GM19035 (cell line): ENCODE results near the gene MCF2L2.

Experiments
- ATAC-seq: cut with Tn5 transposase; IDR thresholded peaks from one replicate; pipeline ENCODE4 v1.9.1; 2021; ENCODE audit not compliant: unreplicated experiment

The MCF2L2 gene

DNA sequence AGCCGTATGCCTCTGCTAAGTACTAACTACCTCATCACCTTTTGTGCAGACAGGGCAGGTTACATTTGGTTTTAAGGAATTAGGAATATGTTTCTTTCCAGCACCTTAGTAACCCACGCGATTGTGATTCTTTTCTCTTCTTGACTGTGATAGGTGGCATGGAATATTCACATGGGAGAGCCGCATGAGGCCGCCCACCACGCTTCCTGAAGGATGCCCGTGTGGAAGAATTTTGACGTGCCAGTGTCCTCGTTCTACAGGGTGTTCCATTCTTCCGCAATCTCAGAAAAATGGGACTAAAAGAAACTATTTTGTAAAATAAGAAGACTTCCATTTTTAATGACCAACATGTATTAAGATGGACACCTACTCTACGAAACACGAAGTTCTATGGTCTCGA, 159.1 kb downstream of the MCF2L2 start:
- no peak for ATAC-seq

DNA sequence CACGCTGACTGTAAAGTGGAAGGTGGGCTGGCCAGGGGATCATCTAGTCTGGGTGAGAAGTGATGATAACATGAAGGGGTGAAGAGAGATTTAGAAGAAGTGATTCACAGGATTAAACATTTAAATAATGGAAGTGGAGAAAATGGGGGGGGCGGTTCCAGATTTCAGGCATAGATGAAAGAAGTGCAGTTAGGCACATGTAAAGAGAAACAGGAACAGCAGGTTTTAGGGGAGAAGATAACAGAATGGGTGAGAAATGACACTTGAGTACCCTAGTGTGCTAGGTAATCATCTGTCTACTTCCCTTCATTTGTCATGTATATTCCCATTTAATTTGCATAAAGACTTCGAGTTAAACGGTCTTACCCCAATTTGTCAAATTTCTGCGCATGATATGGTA, 160.1 kb downstream of the MCF2L2 start:
- no peak for ATAC-seq

DNA sequence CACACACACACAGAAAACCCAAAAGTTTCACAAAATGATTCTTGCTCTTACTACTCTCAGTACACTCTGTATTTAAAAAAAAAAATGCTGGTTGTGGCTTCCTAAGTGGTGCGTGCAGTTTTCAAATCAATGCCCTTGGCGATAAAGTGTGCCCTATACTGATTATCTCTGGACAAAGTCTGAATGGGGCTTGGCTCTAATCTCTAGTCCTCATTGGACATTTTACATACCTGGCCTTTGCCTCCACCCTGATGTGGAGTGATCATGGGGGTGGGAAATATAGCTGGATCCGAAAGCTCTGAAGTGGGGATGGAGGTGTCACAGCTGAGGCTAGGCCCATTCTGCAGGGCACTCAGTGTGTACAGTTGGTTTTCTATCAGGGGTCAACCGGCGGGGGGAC, 161.3 kb downstream of the MCF2L2 start:
- no peak for ATAC-seq

DNA sequence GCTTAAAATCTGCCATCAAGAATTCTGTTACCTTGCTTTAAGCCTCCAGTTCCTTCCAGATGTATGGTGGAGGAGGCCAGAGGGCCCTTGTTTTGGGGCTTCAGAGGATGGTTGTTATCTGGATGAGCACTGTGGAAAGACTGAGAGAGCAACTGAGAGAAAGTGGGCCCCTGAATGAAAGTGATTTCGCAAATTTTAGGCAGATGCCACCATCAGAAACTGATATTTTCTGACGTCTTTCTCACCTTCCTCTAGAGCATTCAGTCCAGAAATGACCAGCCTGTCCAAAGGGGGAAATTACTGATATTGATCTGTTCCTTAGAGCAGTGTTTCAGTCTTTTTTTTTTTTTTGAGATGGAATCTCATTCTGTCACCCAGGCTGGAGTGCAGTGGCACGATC, 162.0 kb downstream of the MCF2L2 start:
- ATAC-seq: no peak

DNA sequence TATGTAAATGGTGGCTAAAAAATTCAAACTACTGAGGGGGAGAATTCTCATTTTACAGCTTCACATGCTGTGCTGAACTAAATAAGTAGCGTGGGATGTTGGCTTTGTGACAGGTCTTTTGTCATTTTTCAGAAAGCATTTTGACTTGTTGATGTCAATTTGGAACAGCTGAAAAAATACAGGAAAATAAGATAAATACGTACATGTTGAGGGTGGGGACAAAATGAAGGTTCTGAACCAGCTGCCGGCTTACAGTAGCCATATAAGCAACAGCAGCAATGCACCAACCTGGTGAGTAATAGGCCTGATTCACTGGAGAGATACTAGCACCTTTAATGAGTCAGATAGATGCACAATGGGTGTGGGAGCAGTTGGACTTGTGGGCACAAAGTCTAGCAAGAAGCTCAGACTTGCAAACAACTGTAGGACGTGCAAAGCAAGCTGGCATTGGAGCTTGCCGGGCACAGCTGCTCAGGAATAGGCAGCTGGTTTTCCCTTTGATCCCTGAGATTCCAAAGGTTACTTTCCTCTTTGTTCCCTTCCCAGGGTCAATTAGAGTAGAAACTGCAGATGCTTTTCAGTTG, 162.5 kb downstream of the MCF2L2 start:
- ATAC-seq: no peak

DNA sequence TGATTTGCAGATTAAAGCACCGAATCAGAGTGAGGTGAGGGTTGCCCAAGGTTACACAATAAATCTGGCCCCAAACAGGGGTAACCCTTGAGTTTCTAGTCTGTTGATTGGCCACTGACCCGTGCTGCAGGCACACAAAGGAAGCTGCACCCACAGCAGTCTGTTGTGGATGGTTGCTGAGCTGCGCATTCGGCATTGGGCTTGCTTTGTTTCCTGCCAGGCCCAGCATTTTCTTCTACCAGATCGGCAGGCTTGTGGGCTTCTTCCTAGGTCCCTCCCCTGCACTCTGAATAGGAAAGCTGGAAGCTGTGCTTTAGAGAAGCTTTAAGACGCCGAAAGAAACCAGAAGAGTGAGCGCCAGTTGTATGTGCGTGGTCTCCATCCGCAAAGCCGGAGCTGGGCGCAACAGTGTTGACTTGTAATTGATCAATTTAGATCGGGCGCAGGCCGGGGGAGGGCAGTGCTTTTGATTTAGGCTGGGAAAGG, 163.2 kb downstream of the MCF2L2 start:
- ATAC-seq: no peak

DNA sequence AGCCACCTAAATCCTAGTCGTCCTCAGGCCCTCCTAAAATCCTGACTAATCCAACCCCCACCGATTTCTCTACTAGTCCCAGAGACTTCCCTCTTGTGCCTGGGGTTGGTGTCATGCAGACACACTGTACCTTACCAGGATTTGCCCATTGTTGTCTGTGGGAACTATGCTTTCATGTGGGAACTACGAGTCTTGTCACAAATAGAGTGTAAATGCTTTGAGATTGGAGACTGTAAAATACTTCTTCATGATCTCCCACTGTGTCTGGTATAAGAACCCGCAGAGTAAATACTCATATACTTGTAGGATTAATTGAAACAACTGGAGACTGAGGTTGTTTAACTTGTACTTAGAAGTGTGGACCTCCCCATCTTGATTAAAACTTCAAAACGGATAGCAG, 164.2 kb downstream of the MCF2L2 start:
- no peak for ATAC-seq

DNA sequence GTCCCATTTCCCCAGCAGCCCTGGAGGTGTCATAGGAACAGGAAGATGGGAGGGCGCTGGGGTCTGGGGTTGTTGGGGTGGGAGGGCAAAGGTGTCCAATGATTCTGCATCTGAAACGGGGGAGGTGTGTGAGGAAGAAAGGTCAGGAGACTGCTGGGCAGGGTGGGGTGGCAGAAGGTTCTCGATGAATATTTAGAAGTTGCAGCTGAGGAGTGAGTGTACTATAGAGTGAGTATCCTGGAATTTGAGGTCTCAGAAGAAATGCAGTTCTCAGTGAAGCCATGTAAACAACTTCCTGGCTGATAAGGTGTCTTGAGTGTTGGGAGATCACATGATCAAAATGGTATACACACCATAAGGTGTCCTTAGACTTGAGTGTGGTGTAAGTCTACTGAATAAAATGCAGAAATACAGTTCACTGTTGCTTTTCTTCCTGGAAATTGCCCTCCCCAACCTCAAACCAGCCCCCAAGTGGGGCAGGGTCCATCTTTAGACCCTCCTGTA, 165.5 kb downstream of the MCF2L2 start:
- no peak for ATAC-seq

DNA sequence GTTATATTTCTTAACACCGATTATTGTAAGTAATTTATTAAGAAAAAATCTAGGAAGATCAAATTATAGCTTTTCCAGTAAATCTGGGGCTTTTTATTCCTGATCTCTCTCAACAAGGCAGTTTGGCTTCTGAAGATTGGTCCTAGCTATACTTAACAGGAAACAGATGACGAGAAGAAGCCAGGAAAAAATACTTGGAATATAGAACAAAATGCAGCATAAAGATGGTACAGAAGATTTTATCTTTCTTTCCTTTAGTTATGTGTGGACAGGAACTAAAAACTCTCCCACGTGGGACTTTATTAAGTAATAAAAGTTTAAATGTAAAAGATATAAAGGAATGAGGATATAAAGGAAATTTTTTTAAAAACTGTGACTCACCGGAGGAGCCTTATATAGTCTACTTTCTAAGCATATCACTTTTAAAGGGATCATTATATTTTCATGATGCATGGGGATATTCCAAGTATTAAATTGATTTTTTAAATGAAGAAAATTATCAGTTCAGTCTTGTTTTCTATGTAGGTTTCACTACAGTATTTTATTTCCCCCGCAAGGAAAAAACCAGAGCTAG, 167.2 kb downstream of the MCF2L2 start:
- no peak for ATAC-seq

DNA sequence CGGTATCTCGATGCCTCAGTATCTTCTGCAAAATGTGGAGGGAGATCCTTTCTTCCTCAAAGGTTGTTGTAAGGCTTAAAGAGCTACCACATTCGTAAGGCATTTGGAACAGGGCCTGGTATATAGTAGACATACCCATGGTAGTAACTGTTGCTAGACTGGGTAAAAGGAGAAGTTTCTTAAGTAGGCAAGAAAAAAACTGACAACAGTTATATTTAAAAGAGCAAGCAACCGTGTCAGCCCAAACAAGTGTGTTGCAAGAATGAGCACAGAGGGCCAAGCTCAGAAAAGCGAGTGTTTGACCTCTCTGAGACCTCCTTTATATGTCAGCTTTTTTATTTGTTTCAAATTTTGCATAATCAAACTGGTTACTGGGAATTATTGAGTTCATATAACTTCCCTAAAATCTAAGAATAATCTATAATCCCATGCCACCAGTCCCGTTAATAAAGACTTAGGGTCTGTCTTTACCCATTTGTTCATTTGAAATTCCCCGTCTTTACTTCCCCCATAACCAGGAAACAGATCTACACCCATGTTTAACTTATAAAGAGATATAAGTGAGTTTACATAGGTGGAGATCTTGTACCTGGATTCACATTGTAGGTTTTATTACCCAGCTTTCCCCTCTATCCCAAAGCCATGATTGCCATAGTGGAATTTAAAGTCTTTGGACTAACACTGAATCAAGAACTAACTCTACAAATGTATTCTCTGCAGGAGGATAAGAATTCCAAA, 168.1 kb downstream of the MCF2L2 start:
- no peak for ATAC-seq

DNA sequence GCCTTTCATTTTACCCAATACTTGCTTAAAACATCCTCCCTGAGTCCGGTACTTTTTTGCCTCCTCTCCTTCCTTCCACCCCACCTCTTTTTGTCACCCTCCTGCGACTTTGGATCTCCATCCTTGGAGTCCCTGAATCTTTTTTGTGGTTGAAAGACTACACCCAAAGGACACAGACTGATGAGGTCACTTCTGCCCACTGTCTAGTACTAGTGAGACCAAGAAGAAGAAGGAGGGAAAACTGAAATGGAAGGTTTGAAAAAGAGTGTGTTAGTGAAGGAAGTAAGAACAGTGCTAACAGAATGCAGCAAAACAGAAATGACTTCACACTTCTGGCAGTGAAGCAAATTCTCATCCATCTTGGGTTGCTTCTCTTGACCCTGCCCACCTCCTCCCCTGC, 168.8 kb downstream of the MCF2L2 start:
- no peak for ATAC-seq

DNA sequence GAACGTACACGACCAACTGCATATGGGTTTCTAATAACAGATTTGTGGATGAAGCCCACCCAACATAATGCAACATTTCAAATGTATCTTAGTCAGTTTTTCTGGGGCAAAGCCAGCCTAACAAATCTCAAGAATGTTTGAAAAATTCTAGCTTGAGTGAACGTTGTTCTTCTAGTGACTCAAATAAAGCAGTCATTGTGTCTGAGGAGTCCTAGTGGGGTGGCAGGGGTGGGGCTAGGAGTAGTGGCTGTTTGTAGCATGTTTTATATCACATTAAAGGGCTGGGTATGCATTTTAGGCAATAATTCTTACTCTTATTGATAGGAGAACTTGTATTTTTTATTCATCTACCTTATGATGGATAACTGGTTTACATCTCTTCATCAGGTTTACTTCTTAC, 169.3 kb downstream of the MCF2L2 start:
- ATAC-seq: no peak

DNA sequence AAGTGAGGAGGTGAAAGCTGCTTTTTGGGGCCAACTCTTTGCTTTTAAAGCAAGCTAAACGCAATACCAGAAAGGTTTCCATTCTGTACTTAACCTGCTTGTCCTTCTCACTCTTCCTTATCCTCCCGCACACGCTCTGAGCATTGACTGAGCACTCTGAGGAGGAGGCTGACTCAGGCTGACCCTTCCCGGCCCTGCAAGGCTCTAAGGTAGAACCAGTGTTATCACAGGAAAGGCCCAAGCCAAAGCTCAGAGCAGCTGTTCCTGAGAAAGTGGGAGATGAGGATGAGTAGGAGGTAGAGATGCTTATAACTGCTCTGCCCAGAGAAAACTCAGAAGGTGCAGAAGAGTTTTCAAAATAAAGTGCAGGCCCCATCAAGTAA, 173.1 kb downstream of the MCF2L2 start:
- ATAC-seq: no peak

DNA sequence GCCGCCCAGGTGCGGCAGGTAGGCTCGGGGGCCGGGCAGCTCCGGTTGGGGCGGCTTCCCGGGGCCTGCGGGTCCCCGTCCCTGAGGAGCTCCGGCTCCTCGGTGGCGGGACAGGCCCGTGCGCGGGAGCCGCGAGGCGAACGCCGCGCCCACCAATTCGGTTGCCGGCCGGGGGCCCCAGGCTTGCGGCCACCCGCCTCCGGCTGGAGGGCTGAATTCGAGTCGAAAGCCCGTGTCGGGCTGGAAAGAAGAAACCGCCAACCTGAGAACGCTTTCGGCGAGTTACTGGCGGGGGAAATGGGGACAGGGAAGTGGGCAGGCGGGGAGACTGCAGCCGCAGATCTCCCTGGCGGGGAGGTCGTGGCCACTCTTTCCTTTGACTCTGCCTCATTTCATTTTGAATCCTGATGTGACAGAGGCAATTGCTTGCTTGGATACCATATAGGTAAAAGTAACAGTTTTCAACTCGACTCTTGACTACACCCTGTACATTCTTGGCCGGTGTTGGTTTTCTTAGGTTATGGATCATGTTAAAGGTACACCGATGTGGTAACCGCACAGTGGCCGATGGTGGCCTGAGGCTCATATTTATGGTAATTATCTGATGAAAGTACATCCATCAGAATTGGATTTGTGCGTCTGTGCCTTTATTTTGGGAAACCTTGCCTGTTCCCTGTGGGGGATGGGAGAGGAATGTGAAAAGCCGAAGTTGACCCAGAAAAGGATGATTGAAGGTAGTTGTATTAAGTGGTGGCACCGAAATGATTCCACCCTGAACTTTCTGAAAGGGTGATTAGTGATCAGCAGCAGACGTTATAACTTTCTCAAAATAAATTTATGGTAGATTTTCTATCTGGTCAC, 173.7 kb downstream of the MCF2L2 start:
- ATAC-seq: no peak

DNA sequence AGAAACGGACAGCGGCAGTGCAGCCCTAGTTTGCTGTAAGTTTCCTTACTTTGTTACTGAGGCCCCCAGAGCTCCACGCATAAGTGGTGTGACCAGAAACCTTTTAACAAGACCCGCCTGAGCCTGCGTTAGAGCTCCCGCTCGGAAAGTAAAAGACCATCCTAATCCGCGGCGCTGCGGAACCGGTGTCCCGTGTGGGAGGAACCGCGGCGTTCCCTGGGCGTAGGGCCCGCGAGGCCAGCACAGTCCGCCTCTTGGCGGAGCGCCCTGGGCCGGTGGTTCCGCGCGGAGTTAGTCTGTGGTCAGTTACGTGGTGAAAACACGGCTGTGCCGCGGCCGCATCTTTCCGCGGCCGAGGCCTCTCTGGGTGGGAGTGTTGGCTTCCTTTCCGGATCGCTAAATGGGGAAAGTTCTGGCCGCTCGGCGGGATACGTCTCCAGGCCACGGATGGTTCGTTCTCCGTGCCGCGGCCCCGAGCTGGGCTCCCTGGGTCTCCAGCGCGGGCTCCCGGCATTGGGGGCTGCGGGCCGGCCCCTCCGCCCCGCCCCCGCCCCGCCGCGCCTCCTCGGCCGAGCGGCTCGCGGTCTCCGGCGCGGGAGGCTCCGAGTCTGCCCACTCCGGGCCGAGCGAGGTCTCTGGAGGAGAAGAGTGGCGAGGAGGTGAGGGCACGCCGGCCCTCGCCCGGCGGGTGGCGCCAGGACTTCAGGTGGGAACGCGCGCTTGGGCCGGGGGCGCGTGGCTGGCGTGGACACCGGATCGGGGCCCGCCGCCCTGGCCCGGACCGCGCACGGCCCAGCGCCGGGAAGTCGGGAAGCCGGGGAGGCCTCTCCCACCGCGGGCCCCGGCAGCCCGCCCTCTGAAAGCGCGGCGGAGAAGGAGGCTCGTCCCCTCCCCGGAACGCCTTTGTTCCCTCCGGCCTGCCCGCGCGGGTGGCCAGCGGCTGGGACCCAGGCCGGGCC, 174.6 kb downstream of the MCF2L2 start:
- no peak for ATAC-seq

DNA sequence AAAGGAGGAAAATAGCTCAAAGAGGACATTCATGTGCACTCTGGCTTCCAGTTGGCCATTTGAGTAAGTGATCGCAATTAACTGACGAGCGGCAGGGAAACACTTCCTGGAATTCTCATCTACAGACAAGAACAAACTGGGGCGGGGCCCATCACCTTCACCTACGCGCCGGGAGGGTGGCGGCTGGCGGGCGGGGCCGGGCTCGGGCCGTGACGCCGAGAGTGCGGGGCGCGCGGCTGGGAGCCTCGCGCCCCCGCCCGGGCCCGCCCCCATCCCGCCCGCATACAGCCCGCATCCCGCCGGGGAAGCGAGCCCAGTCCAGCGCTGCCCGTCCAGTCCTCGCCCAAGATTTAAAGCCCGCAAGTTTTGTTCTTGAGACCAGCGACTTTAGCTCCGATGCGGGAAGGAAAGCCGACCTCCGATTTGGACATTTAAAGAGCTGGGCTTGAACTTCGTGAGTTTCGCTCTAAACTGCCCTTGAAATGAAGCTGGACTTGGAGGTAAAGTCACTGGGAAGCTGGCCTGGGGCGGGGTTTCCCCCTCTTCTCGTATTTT, 175.4 kb downstream of the MCF2L2 start, which contains the start of gene B3GNT5:
Gene B3GNT5, plus strand, starts transcription at position 281 of the 555 bp plus-strand sequence. CDS start 16,546 bp downstream, outside the sequence.
- no peak for ATAC-seq

DNA sequence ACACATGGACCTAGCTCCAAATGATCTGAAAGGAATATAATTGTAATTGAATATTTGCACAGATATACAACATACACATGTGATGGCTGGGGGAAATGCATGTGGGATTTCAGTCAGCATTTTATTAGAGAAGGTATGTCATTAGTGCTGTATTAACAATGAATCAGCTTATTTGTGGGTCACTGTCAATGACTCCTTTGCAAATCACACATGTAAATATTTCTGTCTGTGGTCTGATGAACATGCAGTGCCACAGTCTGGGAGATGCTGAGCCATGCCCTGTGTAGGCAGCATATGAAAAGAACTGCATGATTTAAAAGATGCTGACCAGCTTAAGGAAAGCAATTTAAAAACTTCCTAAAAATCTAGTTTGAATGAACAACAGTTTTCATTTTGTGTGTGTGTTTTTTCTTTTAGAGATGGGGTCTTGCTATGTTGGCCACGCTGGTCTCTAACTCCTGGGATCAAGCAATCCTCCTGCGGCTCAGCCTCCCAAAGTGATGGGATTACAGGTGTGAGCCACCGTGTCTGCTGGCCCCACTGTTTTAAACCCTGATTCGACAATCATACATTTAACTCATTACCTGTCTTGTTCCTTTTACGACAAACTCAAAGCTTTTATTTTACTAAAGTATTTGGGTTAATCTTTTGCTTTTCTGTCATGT, 176.2 kb downstream of the MCF2L2 start:
- ATAC-seq: no peak

DNA sequence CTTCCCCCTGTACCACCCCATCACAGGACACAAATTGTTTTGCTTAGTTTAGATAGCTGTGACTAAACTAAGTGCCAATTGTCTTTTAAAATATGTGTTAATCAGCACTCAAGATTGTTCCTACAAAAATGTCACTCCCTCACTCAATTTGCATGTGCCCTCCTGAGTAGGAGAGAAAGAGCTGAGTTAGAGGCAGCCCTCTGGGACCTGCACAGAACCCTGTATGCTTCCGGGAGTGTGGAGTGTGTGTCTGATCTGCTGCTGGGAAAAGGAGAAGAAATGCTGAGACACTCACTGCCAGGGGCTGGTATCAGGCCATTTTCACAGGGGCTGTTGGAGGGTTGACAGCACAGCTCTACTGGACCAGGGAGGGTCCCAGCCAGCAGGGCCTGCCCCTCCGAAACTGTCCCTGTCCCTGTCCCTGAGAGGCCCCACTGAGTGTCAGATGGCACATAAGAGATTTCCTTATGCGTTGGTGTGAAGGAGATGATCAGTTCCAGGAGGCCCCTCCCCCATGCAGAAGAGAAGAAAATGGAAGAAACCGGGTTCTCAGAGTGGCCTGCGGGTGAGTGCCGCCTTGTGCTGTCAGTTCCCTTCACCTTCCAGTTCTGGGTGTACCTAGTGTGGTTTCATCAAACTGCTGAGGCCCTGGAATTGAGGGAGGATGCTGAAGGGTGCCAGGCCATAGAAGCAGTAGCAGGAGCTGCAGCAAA, 179.3 kb downstream of the MCF2L2 start:
- no peak for ATAC-seq
